Measurements from ENCODE around the gene RSU1. TPM values are rescaled to one million over a fixed set of nuclear protein-coding genes. Genes with fewer than 3 reads are reported as not detected.

Gene RSU1
- polyA plus RNA-seq, 1 donor (not counting 4 experiments of a cell fraction or from before 2014, with no cell fraction given) = 125 TPM

GRCh38 chr10:16565604-16566003, 251.6 kb downstream of the RSU1 start:
- H3K9me3 ChIP-seq (ENCODE audit: control insufficient read depth, low read depth, low read length) = no peaks in the 10 kb centered on the region
- no peak overlapping the region for H2AFZ ChIP-seq (ENCODE audit: control insufficient read depth, low read length)
- DNase-seq (ENCODE audit: low read depth, low spot score) (no peak), FAIRE-seq (no peak)
- H3K9me1 ChIP-seq (ENCODE audit: control insufficient read depth, extremely low read depth, insufficient read depth, low read length) = no peaks in the 10 kb centered on the region
- H3K9ac ChIP-seq (ENCODE audit: control insufficient read depth, extremely low read depth, insufficient read depth, low read length) = no peak overlapping the region
- no peaks in the 10 kb centered on the region for H3K36me3 ChIP-seq (ENCODE audit: control insufficient read depth in 2 of 2, extremely low read depth in 1 of 2, insufficient read depth in 2 of 2, low read length in 2 of 2)
- H4K20me1 ChIP-seq (ENCODE audit: control insufficient read depth, extremely low read depth, insufficient read depth, low read length) = no peaks in the 10 kb centered on the region
- H3K27me3 ChIP-seq (ENCODE audit: control insufficient read depth, extremely low read depth, insufficient read depth, low read length) = no peaks in the 10 kb centered on the region
- no peak for TF ChIP-seq EZH2 (IDR thresholded peaks at IDR 0.05; ENCODE audit: low read length)
- TF ChIP-seq CTCF (optimal IDR thresholded peaks at IDR 0.05 in 1 of 3, IDR thresholded peaks at IDR 0.05 in 1 of 3, conservative IDR thresholded peaks at IDR 0.05 in 1 of 3; ENCODE audit: extremely low read depth in 1 of 3, insufficient read depth in 2 of 3, low read length in 3 of 3) = no peak
- H3K4me3 ChIP-seq (ENCODE audit: control insufficient read depth in 2 of 3, extremely low read depth in 1 of 3, insufficient read depth in 2 of 3, low read depth in 1 of 3, low read length in 3 of 3) = no peak overlapping the region
- dilution Hi-C loops (cut with MboI; ENCODE audit: extremely low pct_ligation_motif_present, low sequenced_read_pairs) = no loop called here
- no peak overlapping the region for H3K4me2 ChIP-seq (ENCODE audit: control insufficient read depth, extremely low read depth, insufficient read depth, low read depth, low read length)
- H3K4me1 ChIP-seq (ENCODE audit: control insufficient read depth, extremely low read depth, insufficient read depth, low read length) = no peaks in the 10 kb centered on the region
- no peak overlapping the region for H3K27ac ChIP-seq (ENCODE audit: control insufficient read depth, insufficient read depth, low read length)
- no peaks in the 10 kb centered on the region for H3K79me2 ChIP-seq (ENCODE audit: control insufficient read depth, insufficient read depth, low read length)

GRCh38 chr10:16562891-16563290, 254.3 kb downstream of the RSU1 start:
- Histone ChIP-seq H3K9me1 (ENCODE audit: control insufficient read depth, extremely low read depth, insufficient read depth, low read length) (no peaks in the 10 kb centered on the region), H3K27me3 (ENCODE audit: control insufficient read depth, extremely low read depth, insufficient read depth, low read length) (no peaks in the 10 kb centered on the region), H2AFZ (ENCODE audit: control insufficient read depth, low read length) (no peak overlapping the region), H3K9me3 (ENCODE audit: control insufficient read depth, low read depth, low read length) (no peaks in the 10 kb centered on the region), H3K4me3 (ENCODE audit: control insufficient read depth in 2 of 3, extremely low read depth in 1 of 3, insufficient read depth in 2 of 3, low read depth in 1 of 3, low read length in 3 of 3) (no peak overlapping the region), H3K9ac (ENCODE audit: control insufficient read depth, extremely low read depth, insufficient read depth, low read length) (no peak overlapping the region), H3K36me3 (ENCODE audit: control insufficient read depth in 2 of 2, extremely low read depth in 1 of 2, insufficient read depth in 2 of 2, low read length in 2 of 2) (no peaks in the 10 kb centered on the region), H3K4me1 (ENCODE audit: control insufficient read depth, extremely low read depth, insufficient read depth, low read length) (no peaks in the 10 kb centered on the region), H3K4me2 (ENCODE audit: control insufficient read depth, extremely low read depth, insufficient read depth, low read depth, low read length) (no peak overlapping the region), H3K27ac (ENCODE audit: control insufficient read depth, insufficient read depth, low read length) (no peak overlapping the region), H4K20me1 (ENCODE audit: control insufficient read depth, extremely low read depth, insufficient read depth, low read length) (no peaks in the 10 kb centered on the region), H3K79me2 (ENCODE audit: control insufficient read depth, insufficient read depth, low read length) (no peaks in the 10 kb centered on the region)
- TF ChIP-seq CTCF (optimal IDR thresholded peaks at IDR 0.05 in 1 of 3, IDR thresholded peaks at IDR 0.05 in 1 of 3, conservative IDR thresholded peaks at IDR 0.05 in 1 of 3; ENCODE audit: extremely low read depth in 1 of 3, insufficient read depth in 2 of 3, low read length in 3 of 3) = no peak
- no peak for TF ChIP-seq EZH2 (IDR thresholded peaks at IDR 0.05; ENCODE audit: low read length)
- FAIRE-seq (no peak), DNase-seq (ENCODE audit: low read depth, low spot score) (no peak)
- dilution Hi-C loops (cut with MboI; ENCODE audit: extremely low pct_ligation_motif_present, low sequenced_read_pairs) = no loop called here
